ENCODE data around the gene NEMP2. TPM values are rescaled to one million over a fixed set of nuclear protein-coding genes. Genes with fewer than 3 reads are reported as not detected.

Gene NEMP2
- polyA plus RNA-seq, 1 donor (not counting 4 experiments of a cell fraction or from before 2014, with no cell fraction given), result 2.1 TPM

- no peak overlapping the region for H3K4me3 ChIP-seq (ENCODE audit: control insufficient read depth in 2 of 3, extremely low read depth in 1 of 3, insufficient read depth in 2 of 3, low read depth in 1 of 3, low read length in 3 of 3)
- H3K36me3 ChIP-seq (ENCODE audit: control insufficient read depth in 2 of 2, extremely low read depth in 1 of 2, insufficient read depth in 2 of 2, low read length in 2 of 2), result no peaks in the 10 kb centered on the region
- no peak overlapping the region for H2AFZ ChIP-seq (ENCODE audit: control insufficient read depth, low read length)
- H3K4me2 ChIP-seq (ENCODE audit: control insufficient read depth, extremely low read depth, insufficient read depth, low read depth, low read length), result no peak overlapping the region
- no peaks in the 10 kb centered on the region for H3K9me1 ChIP-seq (ENCODE audit: control insufficient read depth, extremely low read depth, insufficient read depth, low read length)
- dilution Hi-C loops (cut with MboI; ENCODE audit: extremely low pct_ligation_motif_present, low sequenced_read_pairs), result no loop called here
- no peaks in the 10 kb centered on the region for H4K20me1 ChIP-seq (ENCODE audit: control insufficient read depth, extremely low read depth, insufficient read depth, low read length)
- H3K27me3 ChIP-seq (ENCODE audit: control insufficient read depth, extremely low read depth, insufficient read depth, low read length), result no peaks in the 10 kb centered on the region
- H3K9me3 ChIP-seq (ENCODE audit: control insufficient read depth, low read depth, low read length), result no peaks in the 10 kb centered on the region
- no peak overlapping the region for H3K9ac ChIP-seq (ENCODE audit: control insufficient read depth, extremely low read depth, insufficient read depth, low read length)
- no peak overlapping the region for H3K27ac ChIP-seq (ENCODE audit: control insufficient read depth, insufficient read depth, low read length)
- no peaks in the 10 kb centered on the region for H3K79me2 ChIP-seq (ENCODE audit: control insufficient read depth, insufficient read depth, low read length)
- FAIRE-seq (no peak), DNase-seq (ENCODE audit: low read depth, low spot score) (no peak)
- no peaks in the 10 kb centered on the region for H3K4me1 ChIP-seq (ENCODE audit: control insufficient read depth, extremely low read depth, insufficient read depth, low read length)
- TF ChIP-seq EZH2 (IDR thresholded peaks at IDR 0.05; ENCODE audit: low read length), result no peak
Measured at GRCh38 chr2:190515687-190516086, 18.8 kb downstream of the NEMP2 start.

GRCh38 chr2:190514676-190515075, 19.8 kb downstream of the NEMP2 start:
- H3K9ac ChIP-seq (ENCODE audit: control insufficient read depth, extremely low read depth, insufficient read depth, low read length), result no peak overlapping the region
- H3K9me1 ChIP-seq (ENCODE audit: control insufficient read depth, extremely low read depth, insufficient read depth, low read length), result no peaks in the 10 kb centered on the region
- no peak overlapping the region for H3K4me3 ChIP-seq (ENCODE audit: control insufficient read depth in 2 of 3, extremely low read depth in 1 of 3, insufficient read depth in 2 of 3, low read depth in 1 of 3, low read length in 3 of 3)
- H3K79me2 ChIP-seq (ENCODE audit: control insufficient read depth, insufficient read depth, low read length), result no peaks in the 10 kb centered on the region
- no peak overlapping the region for H2AFZ ChIP-seq (ENCODE audit: control insufficient read depth, low read length)
- TF ChIP-seq EZH2 (IDR thresholded peaks at IDR 0.05; ENCODE audit: low read length) (no peak), CTCF (optimal IDR thresholded peaks at IDR 0.05 in 1 of 3, IDR thresholded peaks at IDR 0.05 in 1 of 3, conservative IDR thresholded peaks at IDR 0.05 in 1 of 3; ENCODE audit: extremely low read depth in 1 of 3, insufficient read depth in 2 of 3, low read length in 3 of 3) (no peak)
- H3K36me3 ChIP-seq (ENCODE audit: control insufficient read depth in 2 of 2, extremely low read depth in 1 of 2, insufficient read depth in 2 of 2, low read length in 2 of 2), result no peaks in the 10 kb centered on the region
- no peaks in the 10 kb centered on the region for H4K20me1 ChIP-seq (ENCODE audit: control insufficient read depth, extremely low read depth, insufficient read depth, low read length)
- DNase-seq (ENCODE audit: low read depth, low spot score), result no peak
- FAIRE-seq, result no peak
- dilution Hi-C loops (cut with MboI; ENCODE audit: extremely low pct_ligation_motif_present, low sequenced_read_pairs), result no loop called here
- no peaks in the 10 kb centered on the region for H3K9me3 ChIP-seq (ENCODE audit: control insufficient read depth, low read depth, low read length)
- no peak overlapping the region for H3K27ac ChIP-seq (ENCODE audit: control insufficient read depth, insufficient read depth, low read length)
- no peak overlapping the region for H3K4me2 ChIP-seq (ENCODE audit: control insufficient read depth, extremely low read depth, insufficient read depth, low read depth, low read length)
- H3K4me1 ChIP-seq (ENCODE audit: control insufficient read depth, extremely low read depth, insufficient read depth, low read length), result no peaks in the 10 kb centered on the region
- H3K27me3 ChIP-seq (ENCODE audit: control insufficient read depth, extremely low read depth, insufficient read depth, low read length), result no peaks in the 10 kb centered on the region

- H3K27ac ChIP-seq (ENCODE audit: control insufficient read depth, insufficient read depth, low read length), result no peak overlapping the region
- dilution Hi-C loops (cut with MboI; ENCODE audit: extremely low pct_ligation_motif_present, low sequenced_read_pairs), result no loop called here
- no peak overlapping the region for H3K9ac ChIP-seq (ENCODE audit: control insufficient read depth, extremely low read depth, insufficient read depth, low read length)
Measured at GRCh38 chr2:190513877-190514276, 20.6 kb downstream of the NEMP2 start.

More at GRCh38 chr2:190513877-190514276, 20.6 kb downstream of the NEMP2 start:
- no peak overlapping the region for H3K4me2 ChIP-seq (ENCODE audit: control insufficient read depth, extremely low read depth, insufficient read depth, low read depth, low read length)
- H3K9me1 ChIP-seq (ENCODE audit: control insufficient read depth, extremely low read depth, insufficient read depth, low read length), result no peaks in the 10 kb centered on the region
- no peak overlapping the region for H3K4me3 ChIP-seq (ENCODE audit: control insufficient read depth in 2 of 3, extremely low read depth in 1 of 3, insufficient read depth in 2 of 3, low read depth in 1 of 3, low read length in 3 of 3)
- no peaks in the 10 kb centered on the region for H3K79me2 ChIP-seq (ENCODE audit: control insufficient read depth, insufficient read depth, low read length)
- no peaks in the 10 kb centered on the region for H3K27me3 ChIP-seq (ENCODE audit: control insufficient read depth, extremely low read depth, insufficient read depth, low read length)
- no peaks in the 10 kb centered on the region for H3K4me1 ChIP-seq (ENCODE audit: control insufficient read depth, extremely low read depth, insufficient read depth, low read length)
- no peak for TF ChIP-seq EZH2 (IDR thresholded peaks at IDR 0.05; ENCODE audit: low read length)
- TF ChIP-seq CTCF (optimal IDR thresholded peaks at IDR 0.05 in 1 of 3, IDR thresholded peaks at IDR 0.05 in 1 of 3, conservative IDR thresholded peaks at IDR 0.05 in 1 of 3; ENCODE audit: extremely low read depth in 1 of 3, insufficient read depth in 2 of 3, low read length in 3 of 3), result no peak
- no peaks in the 10 kb centered on the region for H4K20me1 ChIP-seq (ENCODE audit: control insufficient read depth, extremely low read depth, insufficient read depth, low read length)
- no peak for DNase-seq (ENCODE audit: low read depth, low spot score)
- H2AFZ ChIP-seq (ENCODE audit: control insufficient read depth, low read length), result no peak overlapping the region
- no peak for FAIRE-seq
- no peaks in the 10 kb centered on the region for H3K36me3 ChIP-seq (ENCODE audit: control insufficient read depth in 2 of 2, extremely low read depth in 1 of 2, insufficient read depth in 2 of 2, low read length in 2 of 2)
- no peaks in the 10 kb centered on the region for H3K9me3 ChIP-seq (ENCODE audit: control insufficient read depth, low read depth, low read length)
